H1 (cell line): Measurements from ENCODE around the gene DMBT1. TPM values are rescaled to one million over a fixed set of nuclear protein-coding genes. Genes with fewer than 3 reads are reported as not detected.

Experiments
- CTCF ChIA-PET: fragments of 300-600 bp; sonication (Branson Sonifier 250); formaldehyde crosslinking; loops from one replicate; lab custom pipeline; 2021; ENCODE audit not compliant: partially characterized antibody; lab: Charles Lee
- POLR2A ChIA-PET: fragments of 300-600 bp; sonication (Branson Sonifier 250); formaldehyde crosslinking; loops from one replicate; lab custom pipeline; 2021; ENCODE audit warnings: inconsistent platforms; ENCODE audit not compliant: partially characterized antibody; lab: Charles Lee
- DNase-seq, 2 experiments: peaks; one replicate each; pipeline versions ENCODE4 v3.0.0 to v3.0.0-alpha.2; 2010 to 2022; ENCODE audit warnings: low spot score in 2 of 2, low read depth in 1 of 2, mixed read lengths in 1 of 2
- FAIRE-seq: peaks from 2 replicates; lab custom pipeline; 2011; peaks lifted over from hg19 to GRCh38; lab: Jason Lieb, UNC
- H2AFZ ChIP-seq: 2 replicates; pipeline ENCODE4 v1.8.1; 2012; ENCODE audit warnings: low read length, inconsistent platforms
- H2AK5ac ChIP-seq: 2 replicates; pipeline ENCODE4 v1.6.1; 2013; ENCODE audit warnings: low read depth, low read length
- H2BK120ac ChIP-seq: replicated peaks from 2 replicates; pipeline ENCODE3; 2013; ENCODE audit warnings: low read depth, low read length, inconsistent platforms
- H2BK12ac ChIP-seq: 2 replicates; pipeline ENCODE4 v1.6.1; 2013; ENCODE audit warnings: low read depth, low read length
- H2BK15ac ChIP-seq: 2 replicates; pipeline ENCODE4 v1.6.1; 2013; ENCODE audit warnings: low read length
- H2BK20ac ChIP-seq: 2 replicates; pipeline ENCODE4 v1.6.1; 2013; ENCODE audit warnings: low read length
- H2BK5ac ChIP-seq: 2 replicates; pipeline ENCODE4 v1.6.1; 2013; ENCODE audit warnings: low read depth, low read length
- H3K14ac ChIP-seq: 2 replicates; pipeline ENCODE4 v1.6.1; 2013; ENCODE audit warnings: inconsistent platforms; ENCODE audit not compliant: insufficient read length
- H3K18ac ChIP-seq: 2 replicates; pipeline ENCODE4 v1.6.1; 2013; ENCODE audit warnings: low read length; ENCODE audit errors: extremely low read depth
- H3K23ac ChIP-seq: 2 replicates; pipeline ENCODE4 v1.6.1; 2013; ENCODE audit warnings: inconsistent platforms; ENCODE audit not compliant: insufficient read length
- H3K23me2 ChIP-seq: 2 replicates; pipeline ENCODE4 v1.6.1; 2013; ENCODE audit warnings: low read depth, low read length
- H3K27ac ChIP-seq: 2 replicates; pipeline ENCODE4 v1.6.1; 2011; ENCODE audit warnings: low read depth, low read length, inconsistent platforms
- H3K27me3 ChIP-seq, 4 experiments: replicated peaks in 1 of 4; 1 replicate in 1 of 4; 2 replicates in 3 of 4; pipeline versions ENCODE4 v1.6.1 to v1.8.1; 2011 to 2013; ENCODE audit warnings: low read length in 3 of 4, mild to moderate bottlenecking in 3 of 4, inconsistent platforms in 2 of 4, mixed read lengths in 2 of 4, moderate library complexity in 1 of 4; ENCODE audit not compliant: control insufficient read depth in 3 of 4, insufficient read depth in 3 of 4; ENCODE audit errors: extremely low read depth in 1 of 4
- H3K36me3 ChIP-seq, 4 experiments: 2 replicates each; pipeline versions ENCODE4 v1.6.1 to v1.8.1; 2011 to 2013; ENCODE audit warnings: mild to moderate bottlenecking in 4 of 4, low read length in 3 of 4, moderate library complexity in 2 of 4, control low read depth in 1 of 4, inconsistent platforms in 1 of 4; ENCODE audit not compliant: insufficient read depth in 4 of 4, control insufficient read depth in 2 of 4
- H3K4ac ChIP-seq: replicated peaks from 2 replicates; pipeline ENCODE3; 2013; ENCODE audit warnings: low read length, low read depth, mixed read lengths, inconsistent platforms; ENCODE audit not compliant: insufficient read length
- H3K4me1 ChIP-seq, 4 experiments: replicated peaks in 1 of 4; 1 replicate in 1 of 4; 2 replicates in 3 of 4; pipeline versions ENCODE4 v1.6.1 to v1.8.1; 2011 to 2013; ENCODE audit warnings: low read length in 3 of 4, inconsistent platforms in 2 of 4, mixed read lengths in 1 of 4; ENCODE audit not compliant: insufficient read depth in 4 of 4, control insufficient read depth in 3 of 4
- H3K4me2 ChIP-seq, 2 experiments: 2 replicates each; pipeline versions ENCODE4 v1.6.1 to v1.8.1; 2011 to 2013; ENCODE audit warnings: low read depth in 2 of 2, low read length in 2 of 2, control low read depth in 1 of 2, inconsistent platforms in 1 of 2, mild to moderate bottlenecking in 1 of 2; ENCODE audit not compliant: insufficient read depth in 1 of 2
- H3K4me3 ChIP-seq, 4 experiments: fragments of 200-600, 300-600 bp in 1 of 4; sonication (generic), shearing (Covaris generic), sonication (Bioruptor Twin) in 1 of 4; 2 replicates each; pipeline versions ENCODE4 v1.5.1 to v1.8.1; 2011 to 2016; ENCODE audit warnings: low read length in 4 of 4, low read depth in 3 of 4, control low read depth in 2 of 4, inconsistent platforms in 2 of 4, mild to moderate bottlenecking in 2 of 4, mixed read lengths in 1 of 4, moderate library complexity in 1 of 4; ENCODE audit not compliant: insufficient read depth in 2 of 4; ENCODE audit errors: extremely low read depth in 1 of 4
- H3K56ac ChIP-seq: replicated peaks from 2 replicates; pipeline ENCODE3; 2013; ENCODE audit warnings: low read depth, mild to moderate bottlenecking, mixed read lengths, low read length, inconsistent platforms; ENCODE audit not compliant: insufficient read length
- H3K79me1 ChIP-seq: 2 replicates; pipeline ENCODE4 v1.6.1; 2013; ENCODE audit warnings: low read depth, low read length, control low read depth
- H3K79me2 ChIP-seq, 2 experiments: 2 replicates each; pipeline versions ENCODE4 v1.6.1 to v1.8.1; 2012 to 2013; ENCODE audit warnings: low read length in 2 of 2, mild to moderate bottlenecking in 2 of 2, inconsistent platforms in 1 of 2; ENCODE audit not compliant: insufficient read depth in 2 of 2, control insufficient read depth in 1 of 2
- H3K9ac ChIP-seq, 4 experiments: replicated peaks in 1 of 4; 1 replicate in 1 of 4; 2 replicates in 3 of 4; pipeline versions ENCODE4 v1.6.1 to v1.8.1; 2011 to 2013; ENCODE audit warnings: low read depth in 3 of 4, low read length in 3 of 4, control low read depth in 2 of 4, mild to moderate bottlenecking in 2 of 4, moderate library complexity in 2 of 4, inconsistent platforms in 1 of 4; ENCODE audit errors: extremely low read depth in 1 of 4
- H3K9me3 ChIP-seq, 2 experiments: 2 replicates each; pipeline versions ENCODE4 v1.6.1 to v1.8.1; 2012 to 2013; ENCODE audit warnings: mild to moderate bottlenecking in 2 of 2, moderate library complexity in 2 of 2, control low read depth in 1 of 2, inconsistent platforms in 1 of 2, low read depth in 1 of 2, low read length in 1 of 2, mixed read lengths in 1 of 2; ENCODE audit not compliant: insufficient read depth in 2 of 2
- H4K20me1 ChIP-seq, 2 experiments: replicated peaks in 1 of 2; 2 replicates each; pipeline versions ENCODE3 to v1.8.1; 2011 to 2013; ENCODE audit warnings: inconsistent platforms in 2 of 2, low read length in 2 of 2, mild to moderate bottlenecking in 1 of 2; ENCODE audit not compliant: insufficient read depth in 2 of 2, control insufficient read depth in 1 of 2
- H4K5ac ChIP-seq: 2 replicates; pipeline ENCODE4 v1.6.1; 2013; ENCODE audit warnings: low read length, low read depth, mixed read lengths, inconsistent platforms; ENCODE audit not compliant: insufficient read length
- H4K8ac ChIP-seq: 2 replicates; pipeline ENCODE4 v1.8.0; 2013; ENCODE audit warnings: mild to moderate bottlenecking, moderate library complexity, low read length, inconsistent platforms; ENCODE audit not compliant: insufficient read depth; ENCODE audit errors: extremely low read depth
- H4K91ac ChIP-seq: replicated peaks from 2 replicates; pipeline ENCODE3; 2013; ENCODE audit warnings: low read length, mixed read lengths, inconsistent platforms; ENCODE audit not compliant: insufficient read length
- CBX8 ChIP-seq: fragments of 300-800, 300-1000 bp; sonication (generic); IDR thresholded peaks from 2 replicates; pipeline ENCODE4 v1.7.1; 2016; ENCODE audit warnings: low read depth, low read length, borderline replicate concordance
- HDAC6 ChIP-seq: IDR thresholded peaks from one replicate; pipeline ENCODE4 v1.7.1; 2012; ENCODE audit warnings: low read depth, mild to moderate bottlenecking, inconsistent platforms, low read length, moderate library complexity
- POLR2A ChIP-seq, 2 experiments: IDR thresholded peaks; 1 replicate in 1 of 2; 2 replicates in 1 of 2; pipeline ENCODE4 v1.6.1; 2011; ENCODE audit warnings: low read depth in 2 of 2, low read length in 2 of 2, mild to moderate bottlenecking in 2 of 2; ENCODE audit errors: control extremely low read depth in 1 of 2
- RFX5 ChIP-seq: IDR thresholded peaks from 2 replicates; pipeline ENCODE4 v1.6.1; 2011; ENCODE audit warnings: low read depth, low read length, improper control_type of control experiment, borderline replicate concordance
- SP1 ChIP-seq: IDR thresholded peaks from 2 replicates; pipeline ENCODE4 v1.6.1; 2011; ENCODE audit warnings: low read depth, low read length
- SP4 ChIP-seq: IDR thresholded peaks from 2 replicates; pipeline ENCODE4 v1.6.1; 2012; ENCODE audit warnings: low read length, inconsistent platforms
- SUZ12 ChIP-seq: fragments of 200-600 bp; sonication (generic); IDR thresholded peaks from 2 replicates; pipeline ENCODE4 v1.6.1; 2012; ENCODE audit warnings: mild to moderate bottlenecking, inconsistent platforms, low read length, moderate library complexity, mixed read lengths
- WGBS, 2 experiments: shearing (Covaris generic) in 1 of 2; methylation state at CpG; one replicate each; pipeline versions ENCODE4 v1.1.6 to v1.1.7; 2013 to 2015; ENCODE audit warnings: low lambda C conversion rate in 2 of 2, mixed read lengths in 2 of 2, inconsistent platforms in 1 of 2, low coverage in 1 of 2, missing lambda C conversion rate in 1 of 2; ENCODE audit not compliant: insufficient replicate concordance in 2 of 2, insufficient coverage in 1 of 2, insufficient read length in 1 of 2; ENCODE audit errors: extremely low coverage in 1 of 2, missing lambda C conversion rate in 1 of 2; 5-methylcytosine and 5-hydroxymethylcytosine counted together
- polyA plus RNA-seq, 7 experiments: library from polyadenylated mRNA; depleted of rRNA in 3 of 7; stranded (reverse) in 5 of 7; unstranded in 2 of 7; fragments of >200 nt in 5 of 7; fragments of 200-250 nt in 2 of 7; gene quantifications; 1 replicate in 5 of 7; 2 replicates in 1 of 7; 4 replicates in 1 of 7; pipeline versions ENCODE4 v1.2.1 to v1.2.3, GENCODE V29; 2011 to 2013; ENCODE audit warnings: missing spikeins in 2 of 7, mixed read lengths in 2 of 7
- total RNA-seq: library from RNA; stranded (reverse); fragmentation: NEBNext Ultra II Directional; extraction: Animal tissue kit (Norgen Biotek cat#: 25700); gene quantifications from 2 replicates; pipeline ENCODE4 v1.2.1, GENCODE V29; 2021

Gene DMBT1
- total and polyA plus RNA-seq, 2 of the 8 experiments (the other 6 are each of a cell fraction or from before 2014, with no cell fraction given): 0.03 TPM; not detected in 1

DNA sequence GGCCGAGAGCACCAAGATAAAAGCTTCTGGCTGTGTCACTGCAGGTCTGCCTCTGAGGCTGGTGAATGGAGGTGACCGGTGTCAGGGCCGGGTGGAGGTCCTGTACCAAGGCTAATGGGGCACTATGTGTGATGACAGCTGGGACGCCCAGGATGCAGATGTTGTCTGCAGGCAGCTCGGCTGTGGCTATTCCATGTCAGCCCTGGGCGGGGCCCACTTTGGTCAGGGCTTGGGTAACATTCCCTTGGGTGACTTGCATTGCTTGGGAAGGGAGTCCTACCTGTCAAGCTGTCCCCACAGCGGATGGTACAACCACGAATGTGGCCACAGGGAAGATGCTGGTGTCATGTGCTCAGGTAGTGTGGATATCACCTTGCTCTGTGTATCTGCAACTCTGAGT is 8.0 kb downstream of the DMBT1 start:
- TF ChIP-seq RFX5 (no peak), SP1 (no peak), SP4 (no peak), HDAC6 (no peak), POLR2A (IDR thresholded peaks at IDR 0.05; ENCODE audit: control extremely low read depth in 1 of 2, low read depth in 2 of 2, low read length in 2 of 2) (no peak), CBX8 (no peak), SUZ12 (no peak)
- TF ChIP-seq, all 59 proteins: peak for 0
- H3K4me1 ChIP-seq: peaks cover 0 to 2% (median 0%) of the 10 kb centered on the region in 4 experiments; a peak in 1 of 7 replicates

More for the DNA sequence above, 8.0 kb downstream of the DMBT1 start:
- H2BK20ac ChIP-seq: no peak overlapping the region
- H2AK5ac ChIP-seq: 0 out of 2 replicates have a peak overlapping the region, but pooled peaks have one; percentile 5
- no peak overlapping the region for H4K5ac ChIP-seq
- no peak overlapping the region for H2BK12ac ChIP-seq
- no peak overlapping the region for H2AFZ ChIP-seq
- DNase-seq: no peak
- ChIA-PET POLR2A (no interaction called here), CTCF (interaction anchor here (0.6 to 6.4 kb wide), 18 partner anchors 8 to 300 kb away, joined by 3 to 63 read pairs (median 6); no protein-coding TSS in a partner anchor)
- H4K20me1 ChIP-seq: no peaks in the 10 kb centered on the region
- H2BK5ac ChIP-seq: no peak overlapping the region
- H3K27ac ChIP-seq: no peak overlapping the region
- H3K18ac ChIP-seq: no peak overlapping the region
- no peak overlapping the region for H3K4me3 ChIP-seq
- 90% methylated on average over 8 of the region's 8 CpGs; no CpG with 5 or more reads in 1 of the 2 experiments for WGBS, 2 experiments
- 0 out of 2 replicates have a peak, but pooled peaks cover 2% of the 10 kb centered on the region for H3K23me2 ChIP-seq
- no peak overlapping the region for H4K91ac ChIP-seq
- H3K79me1 ChIP-seq: no peaks in the 10 kb centered on the region
- H3K9ac ChIP-seq: no peak overlapping the region
- no peaks in the 10 kb centered on the region for H3K9me3 ChIP-seq
- FAIRE-seq: no peak
- H3K36me3 ChIP-seq: no peaks in the 10 kb centered on the region
- H3K27me3 ChIP-seq: no peaks in the 10 kb centered on the region
- H3K4ac ChIP-seq: no peak overlapping the region
- H3K4me2 ChIP-seq: no peak overlapping the region
- no peak overlapping the region for H2BK15ac ChIP-seq
- no peak overlapping the region for H3K23ac ChIP-seq
- no peak overlapping the region for H2BK120ac ChIP-seq
- no peaks in the 10 kb centered on the region for H3K79me2 ChIP-seq
- H3K14ac ChIP-seq: no peak overlapping the region
- no peak overlapping the region for H3K56ac ChIP-seq
- H4K8ac ChIP-seq: no peak overlapping the region
